ENCODE results near the gene PARVG. TPM values are rescaled to one million over a fixed set of nuclear protein-coding genes. Genes with fewer than 3 reads are reported as not detected.
"Not testable (repeated sequence)": the region's sequence is repeated elsewhere in the genome, so short reads cannot be mapped to it uniquely, and the experiment has no call there.

Gene PARVG
- total and polyA plus RNA-seq, 2 donors, result 5.8 to 8.5 TPM

GRCh38 chr22:44224166-44224565 is 43.4 kb downstream of the PARVG start:
- DNase-seq (ENCODE audit: extremely low spot score), result no peak
- Histone ChIP-seq H3K36me3 (ENCODE audit: insufficient read depth) (no peaks in the 10 kb centered on the region), H3K4me3 (ENCODE audit: low read depth, low read length) (no peak overlapping the region), H3K27ac (ENCODE audit: low read depth) (no peak overlapping the region), H3K4me1 (ENCODE audit: insufficient read depth) (no peaks in the 10 kb centered on the region)
- 46% methylated on average over 12 of the region's 12 CpGs for whole genome bisulfite sequencing

GRCh38 chr22:44225091-44225689 is 44.5 kb downstream of the PARVG start:
- no peak overlapping the region for H3K4me3 ChIP-seq (ENCODE audit: low read depth, low read length)
- no peaks in the 10 kb centered on the region for H3K4me1 ChIP-seq (ENCODE audit: insufficient read depth)
- H3K27ac ChIP-seq (ENCODE audit: low read depth), result no peak overlapping the region
- H3K36me3 ChIP-seq (ENCODE audit: insufficient read depth), result no peaks in the 10 kb centered on the region
- 59% methylated on average over 10 of the region's 11 CpGs for WGBS
- no peak for DNase-seq (ENCODE audit: extremely low spot score)

GRCh38 chr22:44225812-44226211 is 45.1 kb downstream of the PARVG start:
- Histone ChIP-seq H3K4me1 (ENCODE audit: insufficient read depth) (no peaks in the 10 kb centered on the region), H3K27ac (ENCODE audit: low read depth) (no peak overlapping the region), H3K36me3 (ENCODE audit: insufficient read depth) (no peaks in the 10 kb centered on the region), H3K4me3 (ENCODE audit: low read depth, low read length) (no peak overlapping the region)
- no peak for DNase-seq (ENCODE audit: extremely low spot score)
- WGBS, result 56% methylated on average over 8 of the region's 8 CpGs

GRCh38 chr22:44229331-44229730 is 48.6 kb downstream of the PARVG start:
- no peaks in the 10 kb centered on the region for H3K36me3 ChIP-seq (ENCODE audit: insufficient read depth)
- no peaks in the 10 kb centered on the region for H3K4me1 ChIP-seq (ENCODE audit: insufficient read depth)
- no peak for DNase-seq (ENCODE audit: extremely low spot score)
- WGBS, result 76% methylated on average over 3 of the region's 3 CpGs
- H3K4me3 ChIP-seq (ENCODE audit: low read depth, low read length), result no peak overlapping the region
- no peak overlapping the region for H3K27ac ChIP-seq (ENCODE audit: low read depth)

GRCh38 chr22:44229809-44230208 is 49.1 kb downstream of the PARVG start:
- 93% methylated on average over 2 of the region's 2 CpGs for WGBS
- H3K27ac ChIP-seq (ENCODE audit: low read depth), result no peak overlapping the region
- no peaks in the 10 kb centered on the region for H3K36me3 ChIP-seq (ENCODE audit: insufficient read depth)
- no peaks in the 10 kb centered on the region for H3K4me1 ChIP-seq (ENCODE audit: insufficient read depth)
- no peak for DNase-seq (ENCODE audit: extremely low spot score)
- H3K4me3 ChIP-seq (ENCODE audit: low read depth, low read length), result no peak overlapping the region

GRCh38 chr22:44231233-44231632 is 50.5 kb downstream of the PARVG start:
- no peak overlapping the region for H3K4me3 ChIP-seq (ENCODE audit: low read depth, low read length)
- no peak for DNase-seq (ENCODE audit: extremely low spot score)
- no peaks in the 10 kb centered on the region for H3K4me1 ChIP-seq (ENCODE audit: insufficient read depth)
- 85% methylated on average over 4 of the region's 4 CpGs for WGBS
- no peaks in the 10 kb centered on the region for H3K36me3 ChIP-seq (ENCODE audit: insufficient read depth)
- H3K27ac ChIP-seq (ENCODE audit: low read depth), result no peak overlapping the region

- DNase-seq (ENCODE audit: extremely low spot score); H3K36me3 ChIP-seq (ENCODE audit: insufficient read depth); H3K4me3 ChIP-seq (ENCODE audit: low read depth, low read length); H3K27ac ChIP-seq (ENCODE audit: low read depth); H3K4me1 ChIP-seq (ENCODE audit: insufficient read depth): not testable (repeated sequence)
- 94% methylated on average over 12 of the region's 12 CpGs for WGBS
Observed at GRCh38 chr22:44234372-44234771, 53.6 kb downstream of the PARVG start.

GRCh38 chr22:44237290-44237689 is 56.6 kb downstream of the PARVG start:
- H3K4me3 ChIP-seq (ENCODE audit: low read depth, low read length), result no peak overlapping the region
- no peak overlapping the region for H3K27ac ChIP-seq (ENCODE audit: low read depth)
- H3K4me1 ChIP-seq (ENCODE audit: insufficient read depth), result no peaks in the 10 kb centered on the region
- no peaks in the 10 kb centered on the region for H3K36me3 ChIP-seq (ENCODE audit: insufficient read depth)
- DNase-seq (ENCODE audit: extremely low spot score), result no peak

GRCh38 chr22:44241121-44241520 is 60.4 kb downstream of the PARVG start:
- not testable (repeated sequence) for H3K27ac ChIP-seq (ENCODE audit: low read depth); DNase-seq (ENCODE audit: extremely low spot score); H3K4me3 ChIP-seq (ENCODE audit: low read depth, low read length); H3K4me1 ChIP-seq (ENCODE audit: insufficient read depth); H3K36me3 ChIP-seq (ENCODE audit: insufficient read depth)
- 87% methylated on average over 3 of the region's 3 CpGs for WGBS

GRCh38 chr22:44242946-44243724 is 62.4 kb downstream of the PARVG start:
- Histone ChIP-seq H3K4me3 (ENCODE audit: low read depth, low read length) (no peak overlapping the region), H3K4me1 (ENCODE audit: insufficient read depth) (no peaks in the 10 kb centered on the region), H3K36me3 (ENCODE audit: insufficient read depth) (no peaks in the 10 kb centered on the region), H3K27ac (ENCODE audit: low read depth) (no peak overlapping the region)
- WGBS, result 82% methylated on average over 17 of the region's 17 CpGs
- DNase-seq (ENCODE audit: extremely low spot score), result no peak

- Histone ChIP-seq H3K36me3 (ENCODE audit: insufficient read depth) (no peaks in the 10 kb centered on the region), H3K4me3 (ENCODE audit: low read depth, low read length) (no peak overlapping the region), H3K4me1 (ENCODE audit: insufficient read depth) (no peaks in the 10 kb centered on the region), H3K27ac (ENCODE audit: low read depth) (no peak overlapping the region)
- WGBS, result 79% methylated on average over 8 of the region's 8 CpGs
- DNase-seq (ENCODE audit: extremely low spot score), result no peak
Observed at GRCh38 chr22:44243761-44244160, 63.0 kb downstream of the PARVG start.

GRCh38 chr22:44244265-44244822 is 63.6 kb downstream of the PARVG start:
- no peak for DNase-seq (ENCODE audit: extremely low spot score)

GRCh38 chr22:44245438-44245837 is 64.7 kb downstream of the PARVG start:
- 78% methylated on average over 7 of the region's 7 CpGs for WGBS

More at GRCh38 chr22:44244265-44244822, 63.6 kb downstream of the PARVG start:
- Histone ChIP-seq H3K4me3 (ENCODE audit: low read depth, low read length) (no peak overlapping the region), H3K4me1 (ENCODE audit: insufficient read depth) (no peaks in the 10 kb centered on the region), H3K27ac (ENCODE audit: low read depth) (no peak overlapping the region), H3K36me3 (ENCODE audit: insufficient read depth) (no peaks in the 10 kb centered on the region)
- WGBS, result 88% methylated on average over 9 of the region's 9 CpGs

GRCh38 chr22:44245867-44246266 is 65.1 kb downstream of the PARVG start:
- H3K4me3 ChIP-seq (ENCODE audit: low read depth, low read length), result no peak overlapping the region
- H3K27ac ChIP-seq (ENCODE audit: low read depth), result no peak overlapping the region
- H3K36me3 ChIP-seq (ENCODE audit: insufficient read depth), result no peaks in the 10 kb centered on the region
- 89% methylated on average over 8 of the region's 8 CpGs for WGBS
- DNase-seq (ENCODE audit: extremely low spot score), result no peak
- H3K4me1 ChIP-seq (ENCODE audit: insufficient read depth), result no peaks in the 10 kb centered on the region

More at GRCh38 chr22:44245438-44245837, 64.7 kb downstream of the PARVG start:
- no peak overlapping the region for H3K27ac ChIP-seq (ENCODE audit: low read depth)
- DNase-seq (ENCODE audit: extremely low spot score), result no peak
- no peak overlapping the region for H3K4me3 ChIP-seq (ENCODE audit: low read depth, low read length)
- no peaks in the 10 kb centered on the region for H3K36me3 ChIP-seq (ENCODE audit: insufficient read depth)
- H3K4me1 ChIP-seq (ENCODE audit: insufficient read depth), result no peaks in the 10 kb centered on the region

All from urinary bladder (tissue), 4 donors.